HepG2 (cell line): ENCODE measurements around the gene CLN6. TPM values are rescaled to one million over a fixed set of nuclear protein-coding genes. Genes with fewer than 3 reads are reported as not detected.
A peak's percentile ranks its signal among the peaks of the same experiment; 100 is the strongest.

Source experiments
- ATAC-seq: fragments of 200-7000 bp; cut with Tn5 transposase; 3 replicates; pipeline ENCODE4 v1.9.1; 2020; ENCODE audit warnings: mild to moderate bottlenecking, moderate library complexity
- BruUV-seq: library from RNA; stranded (reverse); fragments of 400-500 nt; replicated peaks from 2 replicates; lab custom pipeline; 2021; lab: Mats Ljungman, UMichigan
- CTCF ChIA-PET: fragments of 300-600 bp; formaldehyde crosslinking; extraction: SDS; loops from one replicate; lab custom pipeline; 2021; ENCODE audit warnings: low total read pairs, inconsistent platforms, low intra/inter-chr PET ratio; lab: Yijun Ruan, JAX
- POLR2A ChIA-PET: fragments of 350-600 bp; sonication (Branson Sonifier 250); formaldehyde crosslinking; loops from one replicate; lab custom pipeline; 2020; ENCODE audit warnings: antibody characterized with exemption, inconsistent platforms; lab: Yijun Ruan, JAX
- DNase-seq: peaks from one replicate; pipeline ENCODE4 v3.0.0-alpha.2; 2015; ENCODE audit warnings: low spot score
- FAIRE-seq: peaks from 3 replicates; lab custom pipeline; 2011; peaks lifted over from hg19 to GRCh38; lab: Jason Lieb, UNC
- H2AFZ ChIP-seq: one replicate; pipeline ENCODE4 v1.6.1; 2011; ENCODE audit warnings: low read length, inconsistent platforms
- H3K27ac ChIP-seq: fragments of 300-600 bp; 3 replicates; pipeline ENCODE4 v1.8.0; 2011; ENCODE audit warnings: mixed run types, mild to moderate bottlenecking, mixed read lengths, low read length, inconsistent platforms; ENCODE audit not compliant: insufficient read depth; ENCODE audit errors: extremely low read length
- H3K27me3 ChIP-seq, 2 experiments: fragments of 200-600 bp in 1 of 2; 2 replicates in 1 of 2; 3 replicates in 1 of 2; pipeline versions ENCODE4 v1.6.0 to v1.8.0; 2011; ENCODE audit warnings: low read length in 2 of 2, mild to moderate bottlenecking in 2 of 2, moderate library complexity in 2 of 2, inconsistent platforms in 1 of 2; ENCODE audit not compliant: insufficient read depth in 2 of 2, control insufficient read depth in 1 of 2
- H3K36me3 ChIP-seq, 2 experiments: fragments of 200-600 bp in 1 of 2; replicated peaks in 1 of 2; 2 replicates in 1 of 2; 3 replicates in 1 of 2; pipeline versions ENCODE4 v1.5.1 to v1.8.0; 2011; ENCODE audit warnings: low read length in 2 of 2, inconsistent platforms in 1 of 2; ENCODE audit not compliant: insufficient read depth in 2 of 2, control insufficient read depth in 1 of 2
- H3K4me1 ChIP-seq: 2 replicates; pipeline ENCODE4 v1.5.1; 2012; ENCODE audit warnings: low read length, inconsistent platforms; ENCODE audit not compliant: insufficient read depth
- H3K4me2 ChIP-seq: 2 replicates; pipeline ENCODE4 v1.6.0; 2011; ENCODE audit warnings: low read depth, low read length, inconsistent platforms
- H3K4me3 ChIP-seq, 3 experiments: fragments of 200-600 bp in 1 of 3; sonication (generic), shearing (Covaris generic) in 1 of 3; replicated peaks in 1 of 3; 2 replicates each; pipeline ENCODE4 v1.5.1; 2011 to 2016; ENCODE audit warnings: low read length in 3 of 3, inconsistent platforms in 2 of 3, low read depth in 2 of 3, mild to moderate bottlenecking in 2 of 3, control low read depth in 1 of 3, mixed read lengths in 1 of 3; ENCODE audit not compliant: insufficient read depth in 1 of 3
- H3K79me2 ChIP-seq: one replicate; pipeline ENCODE4 v1.6.1; 2011; ENCODE audit warnings: low read length, inconsistent platforms; ENCODE audit not compliant: insufficient read depth
- H3K9ac ChIP-seq: 2 replicates; pipeline ENCODE4 v1.6.0; 2011; ENCODE audit warnings: mild to moderate bottlenecking, low read depth, low read length, inconsistent platforms; ENCODE audit not compliant: insufficient read depth
- H3K9me3 ChIP-seq: 2 replicates; pipeline ENCODE4 v1.5.1; 2012; ENCODE audit warnings: mild to moderate bottlenecking, low read length
- H4K20me1 ChIP-seq: 2 replicates; pipeline ENCODE4 v1.6.0; 2011; ENCODE audit warnings: inconsistent platforms, mild to moderate bottlenecking, low read length, moderate library complexity; ENCODE audit not compliant: insufficient read depth
- AFF4 ChIP-seq: sonication (generic); formaldehyde crosslinking; IDR thresholded peaks from 2 replicates; pipeline ENCODE4 v1.4.0; 2020; ENCODE audit warnings: missing genetic modification reagents
- CENPBD1 ChIP-seq: sonication (generic); formaldehyde crosslinking; IDR thresholded peaks from 2 replicates; pipeline ENCODE4 v1.8.0; 2022; ENCODE audit warnings: missing genetic modification reagents, low read depth, mild to moderate bottlenecking, borderline replicate concordance
- ESRRA ChIP-seq: sonication (generic); formaldehyde crosslinking; IDR thresholded peaks from 2 replicates; pipeline ENCODE4 v1.5.1; 2020; ENCODE audit warnings: mild to moderate bottlenecking, low read depth, missing genetic modification reagents
- MAZ ChIP-seq, 2 experiments: sonication (generic) in 1 of 2; formaldehyde crosslinking in 1 of 2; IDR thresholded peaks; 2 replicates each; pipeline versions ENCODE4 v1.5.0 to v1.6.1; 2012 to 2020; ENCODE audit warnings: low read depth in 2 of 2, mild to moderate bottlenecking in 2 of 2, borderline replicate concordance in 1 of 2, improper control_type of control experiment in 1 of 2, low read length in 1 of 2, missing genetic modification reagents in 1 of 2, moderate library complexity in 1 of 2
- RBAK ChIP-seq: sonication (generic); formaldehyde crosslinking; IDR thresholded peaks from 2 replicates; pipeline ENCODE4 v1.5.1; 2020; ENCODE audit warnings: mild to moderate bottlenecking, missing genetic modification reagents
- TP53 ChIP-seq: sonication (generic); formaldehyde crosslinking; conservative IDR thresholded peaks from 2 replicates; pipeline ENCODE4 v1.4.0; 2020; ENCODE audit warnings: missing genetic modification reagents
- ZBTB37 ChIP-seq: sonication (generic); formaldehyde crosslinking; IDR thresholded peaks from 2 replicates; pipeline ENCODE4 v1.4.0; 2020; ENCODE audit warnings: mild to moderate bottlenecking, missing genetic modification reagents
- ZFP36L1 ChIP-seq: sonication (generic); formaldehyde crosslinking; IDR thresholded peaks from 2 replicates; pipeline ENCODE4 v1.8.0; 2022; ENCODE audit warnings: mild to moderate bottlenecking, missing genetic modification reagents, moderate library complexity
- ZNF816 ChIP-seq: sonication (generic); formaldehyde crosslinking; IDR thresholded peaks from 2 replicates; pipeline ENCODE4 v1.8.0; 2022; ENCODE audit warnings: missing genetic modification reagents, mild to moderate bottlenecking, borderline replicate concordance
- ZXDC ChIP-seq: sonication (generic); formaldehyde crosslinking; IDR thresholded peaks from 2 replicates; pipeline ENCODE4 v1.5.0; 2020; ENCODE audit warnings: mild to moderate bottlenecking, missing genetic modification reagents
- WGBS: methylation state at CpG from one replicate; pipeline ENCODE4 v1.1.6; 2017; ENCODE audit warnings: low lambda C conversion rate; 5-methylcytosine and 5-hydroxymethylcytosine counted together
- in situ Hi-C: cut with HindIII; loops from 2 replicates; pipeline ENCODE4 v1.10.0; 2017; ENCODE audit warnings: low pct_unique_long_range_greater_than_20kb; ENCODE audit not compliant: extremely low pct_ligation_motif_present
- intact Hi-C: fragments of 100-400 bp; cut with micrococcal nuclease; formaldehyde crosslinking; loops from one replicate; pipeline ENCODE4 v1.10.0; 2022; ENCODE audit not compliant: unreplicated experiment
- polyA plus RNA-seq, 8 experiments: library from polyadenylated mRNA; depleted of rRNA in 3 of 8; stranded (reverse) in 7 of 8; unstranded in 1 of 8; fragments of >200 nt; fragmentation: Illumina TruSeq in 4 of 8; extraction: Trizol in 4 of 8; gene quantifications; 2 replicates each; pipeline versions ENCODE4 v1.2.1 to v1.2.3, GENCODE V29; 2011 to 2016; ENCODE audit warnings: low read depth in 4 of 8, missing spikeins in 1 of 8, mixed read lengths in 1 of 8; ENCODE audit not compliant: insufficient read depth in 1 of 8
- total RNA-seq, 5 experiments: library from RNA; depleted of rRNA; stranded (reverse); fragments of >200 nt; fragmentation: Illumina TruSeq; extraction: Trizol; gene quantifications; 2 replicates each; pipeline ENCODE4 v1.2.3, GENCODE V29; 2016; ENCODE audit warnings: low read depth in 1 of 5

CLN6 gene
- total and polyA plus RNA-seq, 2 of the 13 experiments (the other 11 are each of a cell fraction or from before 2014, with no cell fraction given) = 24.9 to 27.1 TPM

- no peak for FAIRE-seq
- no TSS peak for BruUV-seq
- in situ Hi-C loops (no loop called here), intact Hi-C loops (loop anchor here (5.0 kb wide), 1 partner anchor 45 kb away; no protein-coding TSS in a partner anchor)
- H3K36me3 ChIP-seq = no peaks in the 10 kb centered on the region
- ChIA-PET POLR2A (interaction anchor here (0.6 to 3.1 kb wide), 21 partner anchors 8 to 540 kb away, joined by 3 to 51 read pairs (median 5); partner anchors contain the start of gene CLN6), CTCF (interaction anchor here (1.5 kb wide), 1 partner anchor 29 kb away, joined by 5 read pairs; no protein-coding TSS in a partner anchor)
- H3K27ac ChIP-seq = peak within 1 kb of the TSS; percentile 97
- peaks cover 47% of the 10 kb centered on the region for H3K79me2 ChIP-seq
- peak; percentile 85 for ATAC-seq
- H2AFZ ChIP-seq = peak within 1 kb of the TSS; percentile 79
- peak; percentile 83 for DNase-seq
- H3K9me3 ChIP-seq = no peaks in the 10 kb centered on the region
- H3K9ac ChIP-seq = peak within 1 kb of the TSS; percentile 93
- peaks cover 76% of the 10 kb centered on the region for H3K4me1 ChIP-seq
- peaks cover 33% of the 10 kb centered on the region for H4K20me1 ChIP-seq
- 0% methylated on average over 1 of the region's 85 CpGs for WGBS
- H3K4me2 ChIP-seq = peak within 1 kb of the TSS; percentile 97
- peak within 1 kb of the TSS; percentile 92 to 99 (median 98) for H3K4me3 ChIP-seq
- H3K27me3 ChIP-seq = no peaks in the 10 kb centered on the region; a peak in 1 of 5 replicates
- 0 out of 2 replicates have a peak, but pooled peaks have one; percentile 53 for TF ChIP-seq AFF4
- 0 out of 2 replicates have a peak, but pooled peaks have one; percentile 38 for TF ChIP-seq CENPBD1 (CRISPR knock-in tag)
- 0 out of 2 replicates have a peak, but pooled peaks have one; percentile 48 for TF ChIP-seq RBAK (CRISPR knock-in tag)
- TF ChIP-seq ZBTB37 (CRISPR knock-in tag) = 0 out of 2 replicates have a peak, but pooled peaks have one; percentile 67
- TF ChIP-seq TP53 = peak; percentile 77; the same call in 1 of the 2 replicates
- TF ChIP-seq ZFP36L1 = no peak
- TF ChIP-seq ESRRA = peak; percentile 100
- peak; percentile 34; the same call in 1 of the 2 replicates for TF ChIP-seq ZXDC
- peak; percentile 73; the same call in 1 of the 2 replicates for TF ChIP-seq ZNF816
- TF ChIP-seq MAZ (IDR thresholded peaks at IDR 0.05; ENCODE audit: borderline replicate concordance, low read depth, low read length) = peak; percentile 92
- TF ChIP-seq MAZ (CRISPR knock-in tag; IDR thresholded peaks at IDR 0.05; ENCODE audit: low read depth) = peak; percentile 75
These were observed 48.2 kb upstream of the CLN6 start, which contains the start of gene FEM1B for GRCh38 chr15:68277603-68278344. FEM1B (plus strand) TSS chr15:68277745; CDS start chr15:68278418, 673 bp downstream.
